NCI-H2107 treated with DMSO at 0.1 percent for 48 hours (cell line): ENCODE measurements around the gene CA10.

Source experiments
- DNase-seq: peaks from one replicate; lab custom pipeline; 2025; ENCODE audit not compliant: unreplicated experiment; lab: John Stamatoyannopoulos, UW

CA10 gene

DNA sequence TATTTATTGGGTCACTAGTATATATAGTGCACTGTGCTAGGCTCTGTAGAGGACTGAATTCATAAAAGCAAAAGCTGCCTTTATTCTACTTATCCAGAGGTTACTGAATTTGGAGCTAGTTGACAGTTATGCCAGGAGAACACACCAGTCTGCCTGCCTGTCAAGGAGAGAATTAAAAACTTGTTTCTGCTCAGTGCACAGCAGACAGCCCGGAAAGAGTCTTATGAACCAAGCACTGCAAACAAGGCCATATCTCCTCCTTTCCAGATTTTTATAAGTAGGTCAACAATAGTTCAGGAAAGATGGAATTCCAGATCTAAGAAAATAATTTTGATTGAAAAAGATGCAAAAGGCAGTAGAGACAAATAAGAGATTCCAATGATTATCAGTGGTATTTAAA is 267.8 kb downstream of the CA10 start:
- DNase-seq, result no peak

DNA sequence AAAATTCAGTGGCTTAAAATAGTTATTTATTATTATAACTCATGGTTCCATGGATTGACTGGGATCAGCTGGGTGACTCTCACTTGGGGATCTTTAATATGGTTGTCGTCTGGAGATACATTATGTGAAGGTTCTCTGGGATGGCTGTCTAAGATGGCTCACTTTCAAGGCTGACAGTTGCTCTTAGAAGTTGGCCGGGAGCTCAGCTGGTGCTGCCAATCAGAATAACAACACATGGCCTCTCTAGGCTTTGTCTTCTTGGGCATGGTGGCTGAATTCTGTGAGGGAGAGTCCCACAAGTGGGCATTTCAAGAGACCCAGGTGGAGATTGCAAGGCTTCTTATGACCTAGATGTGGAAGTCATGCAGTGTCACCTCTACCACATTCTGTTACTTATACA is 269.7 kb downstream of the CA10 start:
- DNase-seq, result no peak

- no peak for DNase-seq
These were observed 281.5 kb downstream of the CA10 start for GRCh38 chr17:51876986-51877385.

- no peak for DNase-seq
These were observed 285.2 kb downstream of the CA10 start for GRCh38 chr17:51873302-51873701.

GRCh38 chr17:51869387-51869786 is 289.1 kb downstream of the CA10 start:
- DNase-seq, result no peak

DNA sequence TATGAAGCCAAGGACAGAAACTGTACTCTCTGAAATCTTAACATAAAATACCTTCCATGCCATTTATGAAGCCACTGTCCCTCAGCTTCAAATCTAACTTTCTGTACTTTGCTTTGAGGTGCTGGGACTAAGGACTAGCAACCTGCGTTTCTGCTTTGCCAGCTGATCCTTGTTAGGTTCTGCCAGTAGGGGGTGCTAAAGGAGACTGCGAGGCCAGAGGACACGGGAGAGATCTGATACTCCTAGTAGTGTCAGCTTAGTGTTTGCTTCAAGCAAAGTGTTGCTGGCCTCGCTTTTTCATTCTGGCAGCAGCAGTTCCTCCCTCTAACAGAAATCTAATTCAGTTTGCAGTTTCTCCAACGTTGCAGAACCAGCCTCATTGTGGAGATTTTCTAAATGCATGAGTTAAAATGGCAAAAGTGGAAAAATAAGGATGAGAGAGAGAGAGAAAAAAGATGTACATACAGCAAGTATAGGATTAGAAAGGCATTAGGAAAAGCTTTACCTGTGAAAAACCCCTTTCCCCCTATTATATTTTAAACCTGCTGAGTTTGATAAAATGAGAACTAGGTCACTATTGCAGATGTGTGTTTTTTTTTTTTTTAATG is 297.5 kb downstream of the CA10 start:
- no peak for DNase-seq

DNA sequence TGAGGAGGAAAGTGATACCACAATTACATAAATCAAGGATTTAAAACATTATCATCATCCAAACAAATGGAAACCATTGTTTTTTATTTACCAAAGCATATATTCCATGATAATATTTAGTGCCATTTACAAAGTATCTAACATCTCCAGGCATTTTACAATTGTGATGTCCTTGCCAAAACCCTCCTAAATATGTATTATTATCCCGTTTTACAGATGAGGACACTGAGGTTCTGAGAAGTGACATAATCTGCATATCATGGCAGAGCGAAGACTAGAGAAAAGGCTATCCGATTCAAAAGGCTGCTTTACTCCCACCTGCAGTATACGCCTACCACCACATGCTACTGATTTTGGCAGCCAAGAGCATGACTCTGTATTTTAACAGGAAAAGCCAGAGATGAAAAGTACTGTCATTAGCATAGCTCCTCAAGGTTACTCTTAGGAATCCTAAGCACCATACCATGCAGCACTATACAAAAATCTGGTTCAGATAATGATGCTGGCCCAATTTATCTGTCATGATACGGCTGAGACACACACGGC is 301.4 kb downstream of the CA10 start:
- no peak for DNase-seq

- no peak for DNase-seq
These were observed 302.7 kb downstream of the CA10 start for GRCh38 chr17:51855806-51856205.

DNA sequence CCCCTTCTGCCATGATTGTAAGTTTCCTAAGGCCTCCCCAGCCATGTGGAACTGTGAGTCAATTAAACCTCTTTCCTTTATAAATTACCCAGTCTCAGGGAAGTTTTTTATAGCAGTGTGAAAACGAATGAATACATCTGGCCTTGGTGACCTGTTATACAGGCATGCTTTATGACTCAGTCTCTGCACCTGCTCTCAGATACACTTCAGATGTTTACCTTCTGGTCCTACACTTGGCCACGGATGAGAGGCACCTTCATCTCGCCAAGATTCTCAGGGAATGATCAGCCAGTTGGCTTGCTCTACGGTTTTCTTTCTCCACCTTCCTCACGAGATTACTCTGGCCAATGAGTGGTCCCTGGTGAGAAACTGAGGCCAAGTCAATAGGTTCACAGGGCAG is 304.7 kb downstream of the CA10 start:
- DNase-seq, result no peak

GRCh38 chr17:51852603-51853002 is 305.9 kb downstream of the CA10 start:
- no peak for DNase-seq

DNA sequence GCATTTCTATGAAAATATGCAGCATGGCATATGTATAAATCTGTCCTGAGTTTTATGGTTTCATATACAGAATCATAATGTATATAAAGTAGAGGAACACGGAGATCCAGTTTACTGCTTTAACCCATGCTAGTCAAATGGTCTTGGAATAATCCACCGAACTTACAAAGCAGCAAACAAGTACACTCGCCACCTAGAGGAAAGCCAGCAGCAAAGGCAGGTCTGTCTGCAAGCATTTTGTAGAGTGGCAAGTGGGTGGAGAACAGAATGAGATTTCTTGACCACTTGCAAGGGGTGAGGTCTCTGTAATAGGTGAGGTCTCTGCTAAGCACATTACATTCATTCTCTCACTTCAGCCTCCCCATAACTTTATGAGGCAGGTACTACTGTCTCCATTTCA is 308.3 kb downstream of the CA10 start:
- no peak for DNase-seq

DNA sequence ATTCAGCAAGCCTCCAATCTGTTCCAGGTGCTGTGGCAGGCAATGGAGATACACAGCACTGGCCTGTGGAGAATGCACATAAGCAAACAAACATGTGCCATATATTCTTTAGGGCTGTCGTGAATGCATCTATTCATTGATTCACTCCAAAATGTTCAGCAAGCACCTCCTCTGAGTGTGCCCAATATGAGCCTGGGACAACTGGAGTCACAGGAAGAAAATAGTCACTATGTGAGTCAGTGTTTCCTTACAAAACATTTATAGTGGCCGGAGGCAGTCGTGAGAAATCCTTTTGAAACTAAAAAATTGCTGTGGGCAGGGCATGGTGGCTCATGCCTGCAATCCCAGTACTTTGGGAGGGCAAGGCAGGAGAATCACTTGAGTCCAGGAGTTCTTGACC is 310.1 kb downstream of the CA10 start:
- DNase-seq, result no peak

GRCh38 chr17:51846566-51846965 is 311.9 kb downstream of the CA10 start:
- no peak for DNase-seq

- no peak for DNase-seq
These were observed 312.7 kb downstream of the CA10 start for GRCh38 chr17:51845776-51846175.

- DNase-seq, result no peak
These were observed 315.8 kb downstream of the CA10 start for GRCh38 chr17:51842763-51843162.

DNA sequence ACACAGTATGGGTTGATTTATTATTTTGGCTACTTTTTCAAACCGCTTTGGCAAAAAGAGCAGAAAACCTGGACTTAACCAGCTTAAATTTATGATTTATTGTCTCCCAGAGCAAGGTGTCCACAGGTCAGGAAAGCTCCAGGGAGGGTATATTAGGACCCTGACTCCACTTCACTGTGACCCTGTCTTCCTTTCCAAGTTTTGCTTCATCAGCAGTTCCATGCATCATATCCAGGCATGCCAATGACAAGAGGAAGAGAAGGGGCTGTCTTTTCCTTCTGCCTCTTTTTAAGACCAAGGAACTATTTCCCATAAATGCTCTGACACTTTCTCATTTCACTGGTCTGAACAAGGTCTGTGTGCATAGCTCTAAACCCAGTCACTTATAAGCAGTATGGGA is 316.8 kb downstream of the CA10 start:
- no peak for DNase-seq

GRCh38 chr17:51840688-51841087 is 317.8 kb downstream of the CA10 start:
- no peak for DNase-seq

- no peak for DNase-seq
These were observed 324.9 kb downstream of the CA10 start for GRCh38 chr17:51833620-51834019.

DNA sequence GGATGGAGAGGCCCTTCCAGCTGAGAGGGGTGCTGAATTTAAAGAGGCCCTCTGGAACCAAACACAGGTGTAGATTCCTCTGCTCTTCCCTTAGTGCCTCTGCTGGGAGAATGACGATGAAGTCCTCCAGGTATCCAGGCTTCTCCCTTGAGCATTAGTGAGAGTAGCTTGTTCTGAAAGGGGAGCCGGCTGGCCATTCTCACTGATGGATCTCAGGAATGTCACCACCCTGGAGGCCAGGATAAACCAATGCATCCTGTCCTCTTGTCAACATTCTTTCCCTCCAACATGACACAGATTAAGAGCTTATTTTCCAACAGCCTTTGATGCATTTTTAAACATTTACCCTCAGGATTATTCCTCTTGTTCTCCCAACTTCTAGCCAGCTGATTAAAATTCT is 325.5 kb downstream of the CA10 start:
- DNase-seq, result no peak

- DNase-seq, result no peak
These were observed 327.6 kb downstream of the CA10 start for GRCh38 chr17:51830886-51831285.

DNA sequence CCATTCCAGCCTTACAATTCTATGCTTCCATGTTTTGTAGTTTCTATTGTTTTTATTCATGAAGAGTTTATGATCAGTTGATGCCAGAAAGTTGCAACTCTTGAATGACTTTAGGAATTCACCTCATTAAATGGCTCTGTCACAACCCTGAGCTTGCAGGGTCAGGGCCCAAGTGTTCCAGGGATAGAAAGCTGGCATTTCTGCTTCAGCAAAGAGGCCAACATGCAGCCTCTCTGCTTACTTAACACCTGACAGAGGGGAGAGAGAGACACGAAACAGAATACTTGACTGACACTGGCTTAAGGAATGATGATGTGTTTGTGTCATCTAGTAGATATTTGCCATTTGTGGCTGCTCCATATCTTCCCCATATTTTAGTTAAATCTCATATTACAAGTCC is 328.1 kb downstream of the CA10 start:
- no peak for DNase-seq

DNA sequence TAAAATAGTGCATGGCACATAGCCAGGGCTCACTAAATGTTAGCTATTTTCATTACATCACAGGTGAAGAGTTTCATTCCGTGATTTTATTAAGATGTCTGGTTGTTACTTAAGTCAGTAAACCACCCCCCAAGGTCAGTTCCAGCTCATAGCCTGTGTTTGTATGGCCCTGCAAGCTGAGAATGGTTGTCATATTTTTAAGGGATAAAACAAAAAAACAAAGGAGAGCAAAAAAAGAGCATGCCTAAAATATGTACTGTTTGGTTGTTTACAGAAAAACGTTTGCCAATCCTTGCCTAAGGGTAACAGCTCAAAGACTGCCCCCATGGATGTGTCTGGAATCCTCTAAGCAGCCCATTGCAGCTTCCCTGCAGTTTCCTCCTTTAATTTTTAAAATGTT is 329.6 kb downstream of the CA10 start:
- no peak for DNase-seq

GRCh38 chr17:51827140-51827539 is 331.4 kb downstream of the CA10 start:
- DNase-seq, result no peak
